HL-60/S4 (cell line): Measurements from ENCODE around the gene ADAM19.

Experiments
- in situ Hi-C: fragments of 300-500 bp; cut with MboI; formaldehyde crosslinking; loops from 2 replicates; pipeline ENCODE4 v1.14.3; 2022; ENCODE audit warnings: low sequenced_read_pairs

Gene ADAM19

DNA sequence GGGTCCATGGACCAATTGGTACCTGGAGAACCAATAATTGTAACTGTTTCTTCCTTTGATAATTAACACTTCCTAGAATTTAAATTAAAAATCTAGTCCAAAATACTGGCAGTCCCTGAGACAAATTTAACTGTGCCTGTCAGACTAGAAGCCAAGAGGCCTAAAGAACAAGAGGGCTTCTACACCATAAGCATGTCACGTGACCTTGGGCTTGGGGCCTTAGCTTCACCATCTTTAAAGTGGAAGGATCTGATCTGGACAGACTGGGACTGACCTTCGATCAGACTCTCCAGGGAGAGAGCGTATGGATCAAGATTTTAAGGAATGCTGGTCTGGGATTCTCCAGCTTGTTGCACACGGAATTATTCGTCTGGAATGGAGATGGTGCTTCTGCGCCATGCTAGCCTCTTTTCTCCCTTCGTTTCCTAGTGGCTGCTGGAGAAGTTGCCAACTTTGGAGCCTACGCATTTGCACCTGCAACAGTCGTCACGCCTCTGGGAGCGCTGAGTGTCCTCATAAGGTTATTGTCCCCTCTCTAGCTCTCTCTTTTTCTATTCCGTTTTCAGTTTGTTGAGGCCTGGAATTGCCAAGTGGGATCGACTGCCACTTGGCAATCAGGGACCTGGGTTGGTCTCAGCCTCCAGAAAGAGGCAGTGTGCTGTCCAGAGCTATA lies 107.1 kb downstream of the ADAM19 start:
- in situ Hi-C loops = no loop called here

DNA sequence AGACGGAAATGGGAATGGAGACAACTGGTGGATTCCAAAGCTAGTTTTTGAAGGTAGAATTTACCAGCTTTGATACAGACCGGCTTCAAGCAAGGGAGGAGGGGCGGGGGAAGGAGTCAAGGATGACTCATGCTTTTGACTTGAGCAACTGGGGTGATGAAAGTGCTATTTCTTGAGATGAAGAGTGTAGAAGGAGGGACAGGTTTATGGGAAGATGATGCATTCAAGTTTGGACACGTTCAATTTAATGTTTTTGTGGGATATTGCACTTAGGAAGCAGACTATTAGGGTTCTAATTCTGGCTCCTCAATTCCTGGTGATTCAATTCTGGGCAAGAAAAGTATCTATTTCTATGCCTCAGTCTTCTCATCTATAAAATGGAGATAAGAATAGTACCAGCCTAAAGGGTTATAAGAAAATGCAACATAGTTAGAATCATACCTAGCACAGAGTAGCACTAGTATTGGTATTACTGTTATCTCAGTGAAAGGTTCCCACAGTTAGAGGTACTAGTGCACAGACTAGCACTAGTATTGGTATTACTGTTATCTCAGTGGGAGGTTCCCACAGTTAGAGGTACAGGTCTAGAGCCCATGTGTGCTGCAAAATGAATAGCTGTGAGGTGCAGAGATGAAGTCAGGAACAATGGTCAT lies 110.9 kb downstream of the ADAM19 start:
- in situ Hi-C loops = no loop called here

DNA sequence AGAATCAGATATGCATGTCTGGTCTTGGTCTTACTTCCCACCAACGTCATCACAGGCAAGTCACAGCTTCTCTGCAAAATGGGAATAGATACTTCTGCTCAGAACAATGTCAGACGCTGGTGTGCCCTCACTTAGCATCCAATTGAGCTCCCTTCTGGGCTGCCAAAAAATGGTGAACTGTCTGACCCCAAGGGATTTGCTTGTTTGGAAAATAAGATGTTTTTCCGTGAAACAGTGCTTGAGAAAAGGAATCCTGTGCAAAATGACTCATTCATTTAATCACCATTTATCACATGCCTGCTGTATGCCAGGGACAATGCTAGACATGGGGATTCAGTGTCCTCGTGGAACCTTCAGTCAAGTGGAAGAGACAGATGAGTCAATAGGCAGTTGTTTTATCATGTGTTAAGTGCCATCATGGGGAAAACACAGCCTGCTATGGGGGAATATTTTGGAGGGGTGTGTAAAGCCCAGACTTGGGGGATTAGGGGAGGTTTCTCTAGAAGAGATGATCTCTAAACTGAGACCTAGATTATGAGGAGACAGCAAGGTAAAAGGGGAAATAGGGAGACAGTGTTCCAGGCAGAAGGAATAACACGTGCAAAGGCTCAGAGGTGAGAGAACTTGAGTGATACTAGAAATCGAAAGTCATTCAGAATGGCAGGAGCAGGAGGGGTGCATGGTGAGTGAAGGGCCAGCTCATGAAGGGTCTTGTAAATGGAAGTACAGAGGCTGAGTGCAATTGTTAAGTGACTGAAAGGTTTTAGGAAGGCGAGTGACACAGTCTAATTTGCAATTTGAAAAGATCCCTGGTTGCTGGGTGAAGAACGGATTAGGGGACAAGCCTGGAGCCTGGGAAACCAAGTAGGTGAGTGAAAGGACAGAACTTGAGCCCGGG lies 111.7 kb downstream of the ADAM19 start:
- in situ Hi-C loops = no loop called here

DNA sequence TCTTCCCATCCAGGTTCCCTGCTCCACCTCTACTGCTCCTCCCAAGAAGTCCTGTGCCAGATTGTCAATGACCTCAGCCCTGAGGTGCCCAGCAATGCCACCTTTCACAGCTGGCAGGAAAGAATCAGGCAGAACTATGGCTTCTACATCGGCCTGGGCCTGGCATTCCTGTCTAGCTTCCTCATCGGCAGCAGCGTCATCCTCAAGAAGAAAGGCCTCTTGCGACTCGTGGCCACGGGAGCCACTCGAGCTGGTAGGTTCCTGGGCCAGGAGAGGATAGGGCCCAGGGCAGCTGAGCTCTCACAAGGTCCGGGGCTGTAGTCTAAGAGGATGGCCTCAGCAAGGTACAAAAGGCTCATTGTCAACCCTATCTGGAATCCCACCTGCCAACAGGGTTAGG lies 112.5 kb downstream of the ADAM19 start:
- in situ Hi-C loops = no loop called here

DNA sequence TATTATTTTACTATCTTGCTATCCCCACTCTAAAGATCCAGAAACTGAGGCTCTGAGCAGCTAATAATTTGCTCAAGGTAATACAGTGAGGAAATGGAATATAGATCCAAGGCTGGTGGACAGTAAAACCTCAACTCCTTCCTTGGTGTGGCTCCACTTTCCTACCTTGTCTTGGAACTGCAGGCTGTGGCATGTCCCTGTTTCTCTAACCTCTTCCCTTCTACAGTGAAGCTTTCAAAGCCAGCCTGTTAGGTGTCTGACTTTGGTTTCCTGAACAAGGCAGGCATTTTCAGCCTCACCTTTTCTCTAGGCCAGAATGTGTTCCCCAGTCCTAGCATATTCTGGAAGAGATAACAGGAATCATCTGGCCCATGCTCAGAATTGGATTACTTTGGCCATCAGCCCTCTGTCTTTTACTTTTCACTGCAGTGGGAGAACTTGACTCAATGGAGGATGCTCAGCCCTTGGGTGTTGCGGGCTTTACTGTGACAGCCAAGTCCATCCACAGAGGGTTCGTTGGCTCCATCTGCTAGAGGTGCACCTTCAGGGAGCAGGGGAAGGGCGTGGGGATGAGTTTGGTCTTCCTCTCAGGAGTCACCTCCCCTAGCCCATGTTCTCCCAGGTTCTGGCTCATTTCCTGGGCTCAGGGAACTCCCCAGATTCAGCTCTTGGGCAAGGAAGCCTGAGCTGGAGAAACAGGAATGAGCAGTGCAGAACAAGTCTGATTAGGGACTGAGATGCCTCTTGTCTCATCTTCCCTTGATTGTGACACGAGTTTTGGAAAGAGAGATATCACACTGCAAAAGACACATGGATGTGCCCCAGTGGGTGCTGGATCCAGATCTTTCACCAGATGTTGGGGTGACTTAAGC lies 114.4 kb downstream of the ADAM19 start:
- in situ Hi-C loops = no loop called here

DNA sequence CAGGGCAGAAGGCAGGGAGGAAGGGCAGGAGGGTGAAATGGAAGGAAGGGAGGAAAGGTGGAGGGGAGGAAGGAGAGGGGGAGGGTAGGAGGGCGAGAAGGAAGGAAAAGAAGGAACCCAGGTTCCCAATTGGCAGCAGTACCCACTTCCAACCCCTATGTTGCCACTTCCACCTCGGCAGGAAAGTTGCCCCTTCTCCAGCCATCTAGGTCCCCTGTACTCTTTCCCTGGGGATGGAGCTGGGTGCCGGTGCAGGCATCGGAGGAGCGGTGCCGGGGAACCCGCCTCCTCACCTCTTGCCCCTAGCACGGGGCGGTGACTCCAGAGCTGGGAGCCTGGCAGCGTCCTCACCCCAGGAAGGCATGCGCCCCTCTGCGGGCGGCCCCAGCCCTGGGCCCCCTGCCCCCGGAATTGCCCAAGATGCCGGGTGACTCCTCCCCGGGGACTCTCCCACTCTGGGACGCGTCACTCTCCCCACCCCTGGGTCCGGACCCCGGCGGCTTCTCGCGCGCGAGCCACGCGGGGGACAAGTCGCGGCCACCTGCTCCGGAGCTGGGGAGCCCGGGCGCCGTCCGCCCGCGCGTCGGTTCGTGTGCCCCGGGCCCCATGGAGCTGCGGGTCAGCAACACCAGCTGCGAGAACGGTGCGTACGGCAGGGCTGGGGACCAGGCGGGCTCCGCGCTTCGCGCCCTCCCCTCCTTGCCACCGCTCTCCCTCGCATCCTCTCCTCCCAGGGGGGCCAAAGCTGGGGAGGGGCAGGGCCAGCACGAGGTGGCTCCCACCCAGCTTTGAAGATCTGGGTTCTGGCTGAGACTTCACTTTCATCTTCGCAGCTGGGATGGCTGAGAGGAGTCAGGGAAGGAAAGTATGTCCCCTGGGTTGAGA lies 115.6 kb downstream of the ADAM19 start, which contains the start of gene NIPAL4:
NIPAL4 (plus strand) TSS at position 499 of the 885 bp plus-strand sequence; CDS start at position 607, 108 bp downstream.
- in situ Hi-C loops = no loop called here

DNA sequence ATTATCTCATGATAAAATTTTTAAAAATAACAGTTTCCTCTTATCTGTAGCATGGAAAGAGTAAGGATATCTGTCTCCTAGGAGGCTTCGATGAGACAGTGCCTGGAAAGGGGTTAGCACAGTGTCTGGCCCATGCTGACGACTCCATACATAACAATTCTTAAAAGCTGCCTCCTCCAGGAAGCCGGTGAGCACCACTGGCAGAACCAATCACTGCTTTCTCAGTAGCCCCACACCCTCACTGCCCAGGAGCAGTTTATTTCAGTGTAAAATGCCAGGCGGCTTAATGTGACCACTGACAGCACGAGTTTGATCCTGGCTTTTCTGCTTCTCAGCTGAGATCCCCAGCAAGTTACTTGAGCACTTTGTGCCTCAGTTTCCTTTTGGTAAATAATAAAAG lies 116.7 kb downstream of the ADAM19 start:
- in situ Hi-C loops = no loop called here

DNA sequence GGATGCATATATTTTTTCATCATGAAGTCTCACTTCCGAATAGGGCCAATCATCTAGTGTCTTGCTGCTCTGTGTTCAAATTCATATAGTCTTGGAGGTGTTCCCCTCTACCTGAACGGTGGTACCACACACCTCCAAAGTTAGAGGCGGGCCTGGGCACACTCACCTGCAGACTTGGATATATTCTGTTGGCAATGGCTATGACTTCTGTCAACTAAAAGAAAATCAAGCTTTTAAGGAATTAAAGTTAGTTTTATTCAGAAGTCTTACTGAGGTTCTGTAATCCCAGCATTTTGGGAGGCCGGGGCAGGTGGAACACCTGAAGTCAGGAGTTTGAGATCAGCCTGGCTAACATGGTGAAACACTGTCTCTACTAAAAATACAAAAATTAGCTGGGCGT lies 118.2 kb downstream of the ADAM19 start:
- in situ Hi-C loops = no loop called here

DNA sequence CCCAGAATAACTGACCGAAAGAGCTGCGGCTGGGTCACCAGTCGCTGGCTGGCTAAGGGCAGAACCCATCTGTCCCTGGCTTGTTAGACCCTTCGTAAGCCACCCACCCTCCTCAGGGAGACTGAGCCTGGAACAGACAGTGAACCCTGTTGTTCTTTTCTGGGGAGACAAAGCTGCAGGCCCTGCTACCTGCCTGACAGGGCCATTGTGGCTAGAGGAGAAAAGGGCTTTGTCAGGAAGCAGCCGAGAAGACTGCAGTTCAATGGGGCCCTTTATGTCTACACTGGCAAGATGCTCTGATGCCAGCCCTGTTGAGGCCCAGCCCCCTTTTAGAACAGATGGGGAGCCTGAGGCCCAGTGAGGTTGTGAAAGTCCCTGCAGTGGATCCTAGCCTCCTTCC lies 119.3 kb downstream of the ADAM19 start:
- in situ Hi-C loops = no loop called here

DNA sequence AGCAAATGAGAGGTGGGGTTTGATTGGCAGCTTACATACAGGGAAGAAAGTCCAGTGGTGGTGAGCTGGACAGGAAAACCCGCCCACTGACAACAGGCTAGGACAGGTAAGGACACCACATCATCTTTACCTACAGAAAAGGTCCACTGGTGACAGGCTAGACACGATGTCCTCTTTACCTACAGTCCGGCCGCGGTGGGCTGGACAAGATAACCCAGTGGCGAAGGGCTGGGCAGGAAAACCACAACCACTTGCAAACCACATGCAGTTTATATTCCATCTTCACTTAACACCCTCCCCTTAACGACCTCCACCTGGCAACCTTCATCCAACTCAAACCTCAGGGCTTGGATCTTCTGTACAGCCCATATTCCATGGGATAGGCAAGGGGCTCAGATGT lies 120.5 kb downstream of the ADAM19 start:
- in situ Hi-C loops = no loop called here

DNA sequence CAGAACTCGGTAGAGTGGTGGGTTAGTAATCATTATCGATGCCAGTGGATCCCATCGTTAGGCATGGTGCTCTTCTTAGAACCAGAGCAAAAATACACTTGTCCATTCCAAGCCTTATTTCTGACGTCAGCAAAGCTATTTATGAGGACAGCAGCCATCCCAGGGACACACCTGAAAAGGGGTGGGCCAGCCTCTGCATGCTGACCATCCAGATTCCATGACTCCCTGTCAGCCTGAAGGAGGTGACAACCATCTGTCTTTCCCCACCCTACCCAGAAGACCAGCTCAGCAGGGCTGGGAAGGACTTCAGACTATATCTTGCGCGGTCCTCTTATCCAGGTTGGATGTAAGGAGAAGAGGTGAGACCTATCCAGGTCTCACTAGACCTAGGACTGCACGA lies 121.3 kb downstream of the ADAM19 start:
- in situ Hi-C loops = no loop called here

DNA sequence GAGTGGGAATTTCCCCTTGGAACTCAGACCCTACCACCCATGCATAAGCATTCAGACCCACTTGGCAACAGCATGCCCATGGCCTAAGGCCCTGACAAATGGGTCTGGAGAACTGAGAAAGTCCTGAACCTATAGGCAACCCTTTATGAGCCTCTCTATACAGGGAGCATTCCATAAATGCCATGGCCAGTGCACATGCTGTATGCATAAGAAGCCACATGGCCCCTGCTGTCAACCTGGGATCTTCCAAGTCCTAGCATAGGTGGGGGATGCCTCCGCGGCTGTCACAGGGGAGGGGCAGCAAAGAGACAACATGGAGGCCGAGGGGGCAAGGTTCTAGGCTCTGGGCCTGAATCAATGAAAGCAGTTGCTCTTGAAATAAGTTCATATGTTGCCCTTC lies 123.8 kb downstream of the ADAM19 start:
- in situ Hi-C loops = no loop called here

DNA sequence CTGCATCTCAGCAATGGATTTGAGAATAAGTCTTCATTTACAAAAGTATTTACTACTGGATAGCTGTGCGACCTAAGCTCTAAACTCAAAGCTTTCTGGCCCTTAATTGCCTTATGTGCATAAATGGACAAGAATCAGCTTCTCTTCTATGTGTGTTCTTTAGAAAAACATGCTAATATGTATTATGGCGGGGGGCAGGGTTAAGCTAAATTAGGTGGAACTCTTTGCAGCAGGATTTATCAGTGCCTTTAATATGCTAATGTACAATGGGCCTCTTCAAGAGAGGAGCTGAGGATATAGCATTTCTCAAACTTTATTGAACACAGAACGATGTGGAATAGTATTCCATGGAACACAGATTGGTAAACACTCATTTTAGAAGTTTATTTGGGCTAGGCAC lies 125.6 kb downstream of the ADAM19 start:
- in situ Hi-C loops = no loop called here

DNA sequence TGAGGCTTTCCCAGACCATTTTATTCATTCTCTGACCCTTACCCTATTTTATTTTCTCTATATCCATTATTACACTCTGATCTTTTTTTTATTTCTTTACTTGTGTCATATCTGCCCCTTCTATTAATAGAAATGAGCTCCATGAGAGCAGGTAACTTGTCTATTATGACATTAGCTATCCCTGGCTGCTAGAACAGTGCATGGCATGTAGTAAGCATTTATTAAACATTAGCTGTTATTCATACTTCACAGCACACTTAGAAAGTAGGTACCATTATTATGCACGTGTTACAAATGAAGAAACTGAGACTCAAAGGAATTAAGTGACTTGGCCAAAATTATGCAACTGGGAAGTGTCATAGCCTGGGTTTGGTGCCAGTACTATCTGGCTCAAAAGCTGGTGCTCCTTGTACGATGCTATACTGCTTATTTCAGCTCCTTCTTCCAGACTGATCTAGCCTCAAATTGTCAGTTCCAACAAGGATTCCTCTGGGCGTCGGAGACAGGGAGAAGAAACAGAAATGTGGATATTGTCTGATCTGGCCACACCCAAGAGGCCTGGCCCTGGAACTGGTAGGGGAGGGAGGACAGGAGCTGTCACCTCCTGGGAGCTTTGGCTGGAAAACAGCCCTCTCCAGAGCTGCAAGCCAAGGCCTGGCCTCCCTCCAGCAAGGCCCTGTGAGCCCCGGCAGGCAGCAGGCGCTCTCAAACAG lies 126.4 kb downstream of the ADAM19 start:
- in situ Hi-C loops = no loop called here

DNA sequence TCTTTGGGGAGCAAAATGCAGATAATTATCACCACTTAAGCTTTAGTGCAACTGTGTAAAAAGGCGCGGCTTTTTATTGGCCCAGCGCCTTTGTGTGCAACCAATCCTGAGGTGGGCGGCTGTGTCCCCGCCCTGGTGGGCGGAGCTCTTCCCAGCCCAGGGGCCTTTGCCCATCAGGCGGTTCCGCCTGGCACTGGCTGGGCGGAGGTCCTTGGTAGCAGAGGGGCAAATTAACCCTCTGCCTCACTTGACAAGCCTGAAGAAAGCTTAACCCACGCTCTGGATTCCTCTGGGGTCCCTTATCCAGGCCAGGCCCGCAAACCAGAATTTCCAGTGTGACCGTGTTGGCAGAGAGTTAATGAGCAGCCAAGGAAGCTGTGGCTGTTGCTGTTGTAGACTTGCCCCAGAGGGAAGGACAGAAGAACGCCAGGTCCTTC lies 128.4 kb downstream of the ADAM19 start:
- in situ Hi-C loops = no loop called here

DNA sequence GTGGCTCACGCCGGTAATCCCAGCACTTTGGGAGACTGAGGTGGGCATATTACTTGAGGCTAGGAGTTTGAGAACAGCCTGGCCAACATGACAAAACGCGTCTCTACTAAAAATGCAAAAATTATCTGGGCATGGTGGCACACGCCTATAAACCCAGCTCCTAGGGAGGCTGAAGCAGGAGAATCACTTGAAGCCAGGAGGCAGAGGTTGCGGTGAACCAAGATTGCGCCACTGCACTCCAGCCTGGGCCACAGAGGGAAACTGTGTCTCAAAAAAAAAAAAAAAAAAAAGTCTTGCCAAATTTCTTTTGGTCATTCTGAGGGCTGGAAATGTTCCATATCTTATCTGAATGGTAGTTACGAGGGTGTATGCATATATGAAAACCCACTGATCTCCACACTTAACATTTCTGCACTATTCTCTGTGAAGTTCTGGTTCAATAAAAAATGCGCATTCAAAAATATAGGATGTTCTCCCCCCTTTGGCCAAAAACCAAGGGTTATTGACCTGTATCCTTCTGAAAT lies 129.1 kb downstream of the ADAM19 start:
- in situ Hi-C loops = no loop called here

DNA sequence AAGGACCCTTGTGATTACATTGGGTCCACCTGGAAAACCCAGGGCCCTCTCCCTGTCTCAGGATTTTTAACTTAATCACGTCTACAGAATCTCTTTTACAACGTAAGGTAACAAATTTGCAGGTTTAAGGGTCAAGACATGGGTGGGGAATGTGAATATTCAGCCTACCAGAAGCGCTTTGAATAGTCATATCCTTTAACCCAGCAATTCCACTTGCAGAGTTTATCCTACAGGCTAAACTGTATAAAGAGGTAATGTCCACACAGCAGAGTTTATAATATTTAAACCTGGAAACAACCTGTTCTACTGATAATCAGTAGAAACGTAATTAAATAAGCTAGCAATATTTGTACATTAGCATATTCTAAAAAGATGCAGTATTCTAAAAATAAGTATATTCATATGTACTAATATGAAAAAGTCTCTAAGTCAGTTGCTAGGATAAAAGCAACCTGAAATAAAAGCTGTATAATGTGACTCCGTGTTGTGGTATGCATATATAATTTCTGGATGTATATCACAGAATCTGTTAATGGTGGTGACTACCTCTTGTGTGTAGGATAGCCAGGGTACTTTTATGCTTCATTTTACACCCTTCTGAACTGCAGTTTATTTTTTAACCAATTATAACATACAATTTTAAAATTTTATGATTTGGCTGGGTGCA lies 129.7 kb downstream of the ADAM19 start:
- in situ Hi-C loops = no loop called here

DNA sequence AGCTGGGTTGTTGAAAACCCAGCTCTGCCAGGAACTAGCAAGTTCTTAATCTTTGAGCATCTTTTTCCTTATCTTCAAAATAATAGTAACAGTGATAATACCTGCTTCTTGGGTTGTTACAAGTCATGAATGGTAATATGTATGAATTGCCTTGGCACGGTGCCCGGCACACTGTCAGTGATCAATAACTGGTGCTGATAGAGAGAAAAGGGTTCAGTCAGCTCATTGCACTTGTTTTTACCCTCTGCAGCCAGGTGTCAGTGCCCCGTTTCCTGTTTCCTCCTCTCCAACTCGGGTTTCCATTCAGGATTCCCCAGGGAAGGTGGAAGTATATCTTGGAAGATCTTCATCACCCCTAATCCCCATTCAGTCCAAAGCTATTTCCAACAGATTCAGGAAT lies 131.4 kb downstream of the ADAM19 start:
- in situ Hi-C loops = no loop called here
